ENCODE results near the gene MBD4. TPM values are rescaled to one million over a fixed set of nuclear protein-coding genes. Genes with fewer than 3 reads are reported as not detected.
"Not testable (repeated sequence)": the region's sequence is repeated elsewhere in the genome, so short reads cannot be mapped to it uniquely, and the experiment has no call there.

The MBD4 gene
- total and polyA plus RNA-seq, 4 donors = 16.7 to 49.8 (median 36.2) TPM

DNA sequence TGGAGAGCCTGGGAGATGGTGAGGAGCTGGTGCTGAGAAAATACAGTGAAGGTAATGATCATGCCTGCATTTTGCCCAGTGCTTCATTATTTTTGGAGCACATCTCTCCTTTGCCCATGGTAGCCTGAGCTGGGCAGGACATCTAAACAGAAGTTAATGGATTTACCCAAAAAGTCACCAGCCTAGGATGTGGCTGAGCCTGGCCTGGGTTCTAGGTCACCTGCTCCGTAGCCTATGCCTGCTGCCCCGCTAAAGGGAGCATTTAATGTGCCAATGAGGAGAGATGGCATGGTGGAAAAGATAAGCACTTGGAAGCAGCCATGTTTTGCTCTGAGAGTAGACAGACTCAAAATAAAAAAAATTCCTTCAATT lies 46.9 kb upstream of the MBD4 start:
- TF ChIP-seq, protein P1, sequence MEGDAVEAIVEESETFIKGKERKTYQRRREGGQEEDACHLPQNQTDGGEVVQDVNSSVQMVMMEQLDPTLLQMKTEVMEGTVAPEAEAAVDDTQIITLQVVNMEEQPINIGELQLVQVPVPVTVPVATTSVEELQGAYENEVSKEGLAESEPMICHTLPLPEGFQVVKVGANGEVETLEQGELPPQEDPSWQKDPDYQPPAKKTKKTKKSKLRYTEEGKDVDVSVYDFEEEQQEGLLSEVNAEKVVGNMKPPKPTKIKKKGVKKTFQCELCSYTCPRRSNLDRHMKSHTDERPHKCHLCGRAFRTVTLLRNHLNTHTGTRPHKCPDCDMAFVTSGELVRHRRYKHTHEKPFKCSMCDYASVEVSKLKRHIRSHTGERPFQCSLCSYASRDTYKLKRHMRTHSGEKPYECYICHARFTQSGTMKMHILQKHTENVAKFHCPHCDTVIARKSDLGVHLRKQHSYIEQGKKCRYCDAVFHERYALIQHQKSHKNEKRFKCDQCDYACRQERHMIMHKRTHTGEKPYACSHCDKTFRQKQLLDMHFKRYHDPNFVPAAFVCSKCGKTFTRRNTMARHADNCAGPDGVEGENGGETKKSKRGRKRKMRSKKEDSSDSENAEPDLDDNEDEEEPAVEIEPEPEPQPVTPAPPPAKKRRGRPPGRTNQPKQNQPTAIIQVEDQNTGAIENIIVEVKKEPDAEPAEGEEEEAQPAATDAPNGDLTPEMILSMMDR (IDR thresholded peaks at IDR 0.05; ENCODE audit: control extremely low read depth, extremely low read depth) = no peak
- peaks cover 0 to 41% (median 17%) of the 10 kb centered on the region in 4 donors for H3K36me3 ChIP-seq (ENCODE audit: control insufficient read depth in 4 of 4, insufficient read depth in 4 of 4, low read length in 4 of 4)
- ATAC-seq (ENCODE audit: insufficient read depth, low FRiP score) = no peak
- 96 to 100% methylated on average over 2 of the region's 2 CpGs for WGBS, 2 donors
- H3K4me3 ChIP-seq = no peak overlapping the region
- no peaks in the 10 kb centered on the region for H3K9me3 ChIP-seq (ENCODE audit: control insufficient read depth in 4 of 4, insufficient read depth in 3 of 4, low read length in 3 of 4)
- H3K27ac ChIP-seq (ENCODE audit: low read depth in 1 of 2, low read length in 1 of 2) = peak overlapping the region in 1 of 2 donors; percentile 81
- H3K9ac ChIP-seq (ENCODE audit: insufficient read depth in 1 of 2, low read length in 2 of 2) = peak overlapping the region in 1 of 2 donors; percentile 11
- peaks cover 0 to 24% (median 19%) of the 10 kb centered on the region in 5 donors for H3K4me1 ChIP-seq (ENCODE audit: control insufficient read depth in 5 of 5, insufficient read depth in 5 of 5, low read length in 5 of 5)
- no peaks in the 10 kb centered on the region for H3K27me3 ChIP-seq (ENCODE audit: control insufficient read depth in 3 of 3, insufficient read depth in 3 of 3, low read length in 2 of 3)
- DNase-seq = no peak

GRCh38 chr3:129485721-129486663 lies 46.2 kb upstream of the MBD4 start:
- Histone ChIP-seq H3K9ac (ENCODE audit: insufficient read depth in 1 of 2, low read length in 2 of 2) (peak overlapping the region in 1 of 2 donors; percentile 11), H3K4me3 (no peak overlapping the region), H3K36me3 (ENCODE audit: control insufficient read depth in 4 of 4, insufficient read depth in 4 of 4, low read length in 4 of 4) (peaks cover 0 to 36% (median 18%) of the 10 kb centered on the region in 4 donors), H3K9me3 (ENCODE audit: control insufficient read depth in 4 of 4, insufficient read depth in 3 of 4, low read length in 3 of 4) (no peaks in the 10 kb centered on the region), H3K27me3 (ENCODE audit: control insufficient read depth in 3 of 3, insufficient read depth in 3 of 3, low read length in 2 of 3) (no peaks in the 10 kb centered on the region), H3K27ac (ENCODE audit: low read depth in 1 of 2, low read length in 1 of 2) (peak overlapping the region; percentile 26 to 84), H3K4me1 (ENCODE audit: control insufficient read depth in 5 of 5, insufficient read depth in 5 of 5, low read length in 5 of 5) (peaks cover 0 to 24% (median 22%) of the 10 kb centered on the region in 5 donors)
- TF ChIP-seq, protein P1 (IDR thresholded peaks at IDR 0.05; ENCODE audit: control extremely low read depth, extremely low read depth) = no peak
- WGBS, 2 donors = 42 to 45% methylated on average over 11 of the region's 11 CpGs
- ATAC-seq (ENCODE audit: insufficient read depth, low FRiP score) = peak; percentile 46
- DNase-seq = peak; percentile 62 to 84 (median 71)

GRCh38 chr3:129485146-129485545 lies 45.4 kb upstream of the MBD4 start:
- not testable (repeated sequence) for H3K9me3 ChIP-seq (ENCODE audit: control insufficient read depth in 4 of 4, insufficient read depth in 3 of 4, low read length in 3 of 4); ATAC-seq (ENCODE audit: insufficient read depth, low FRiP score); H3K27me3 ChIP-seq (ENCODE audit: control insufficient read depth in 3 of 3, insufficient read depth in 3 of 3, low read length in 2 of 3); H3K27ac ChIP-seq (ENCODE audit: low read depth in 1 of 2, low read length in 1 of 2); H3K4me3 ChIP-seq; DNase-seq
- Histone ChIP-seq H3K36me3 (ENCODE audit: control insufficient read depth in 4 of 4, insufficient read depth in 4 of 4, low read length in 4 of 4) (peaks cover 0 to 37% (median 23%) of the 10 kb centered on the region in 4 donors), H3K9ac (ENCODE audit: insufficient read depth in 1 of 2, low read length in 2 of 2) (peak overlapping the region in 1 of 2 donors; percentile 1), H3K4me1 (ENCODE audit: control insufficient read depth in 5 of 5, insufficient read depth in 5 of 5, low read length in 5 of 5) (peaks cover 0 to 27% (median 22%) of the 10 kb centered on the region in 5 donors)
- 86 to 88% methylated on average over 6 of the region's 6 CpGs for WGBS, 2 donors

- H3K27me3 ChIP-seq (ENCODE audit: control insufficient read depth in 3 of 3, insufficient read depth in 3 of 3, low read length in 2 of 3) = no peaks in the 10 kb centered on the region
These were observed 44.1 kb upstream of the MBD4 start for GRCh38 chr3:129483870-129484269.

More at GRCh38 chr3:129483870-129484269, 44.1 kb upstream of the MBD4 start:
- DNase-seq (no peak), ATAC-seq (ENCODE audit: insufficient read depth, low FRiP score) (no peak)
- Histone ChIP-seq H3K4me1 (ENCODE audit: control insufficient read depth in 5 of 5, insufficient read depth in 5 of 5, low read length in 5 of 5) (peaks cover 0 to 27% (median 22%) of the 10 kb centered on the region in 5 donors), H3K27ac (ENCODE audit: low read depth in 1 of 2, low read length in 1 of 2) (no peak overlapping the region), H3K4me3 (no peak overlapping the region), H3K9me3 (ENCODE audit: control insufficient read depth in 4 of 4, insufficient read depth in 3 of 4, low read length in 3 of 4) (no peaks in the 10 kb centered on the region), H3K9ac (ENCODE audit: insufficient read depth in 1 of 2, low read length in 2 of 2) (no peak overlapping the region), H3K36me3 (ENCODE audit: control insufficient read depth in 4 of 4, insufficient read depth in 4 of 4, low read length in 4 of 4) (peaks cover 3 to 40% (median 30%) of the 10 kb centered on the region in 4 donors)
- WGBS, 2 donors = 91 to 97% methylated on average over 8 of the region's 8 CpGs
- TF ChIP-seq, protein P1 (IDR thresholded peaks at IDR 0.05; ENCODE audit: control extremely low read depth, extremely low read depth) = no peak
